ENCODE data around the gene GPR151.

GPR151 gene

GRCh38 chr5:146521403-146522106 lies 5.6 kb upstream of the GPR151 start:
- H3K4me3 ChIP-seq (ENCODE audit: low read depth, low read length): no peak overlapping the region
- DNase-seq (ENCODE audit: low read depth): no peak
- no peak for TF ChIP-seq CTCF (IDR thresholded peaks at IDR 0.05; ENCODE audit: control insufficient read depth, extremely low read depth, insufficient read depth)

- DNase-seq (ENCODE audit: low read depth): no peak
- no peak overlapping the region for H3K4me3 ChIP-seq (ENCODE audit: low read depth, low read length)
- TF ChIP-seq CTCF (IDR thresholded peaks at IDR 0.05; ENCODE audit: control insufficient read depth, extremely low read depth, insufficient read depth): no peak
Observed at GRCh38 chr5:146520731-146521130, 4.7 kb upstream of the GPR151 start.

DNA sequence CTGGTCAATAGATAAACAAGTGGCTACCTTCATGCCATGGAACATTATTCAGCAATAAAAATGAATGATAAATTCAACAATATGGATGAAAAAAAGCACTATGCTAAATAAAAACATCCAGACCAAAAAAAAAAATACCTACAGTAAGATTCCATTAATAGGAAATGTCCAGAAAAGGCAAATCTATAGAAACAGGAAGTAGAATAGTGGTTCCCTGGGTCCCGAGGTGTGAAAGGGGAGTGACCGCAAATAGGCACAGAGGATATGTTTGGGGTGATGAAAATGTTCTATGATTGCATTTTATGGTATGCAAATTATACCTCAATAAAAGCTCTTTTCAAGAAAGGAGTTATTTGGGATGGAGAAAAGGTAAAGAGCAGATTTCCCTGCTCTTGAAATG lies 3.6 kb upstream of the GPR151 start:
- DNase-seq (ENCODE audit: low read depth): no peak
- no peak for TF ChIP-seq CTCF (IDR thresholded peaks at IDR 0.05; ENCODE audit: control insufficient read depth, extremely low read depth, insufficient read depth)
- H3K4me3 ChIP-seq (ENCODE audit: low read depth, low read length): no peak overlapping the region

GRCh38 chr5:146515473-146516150 lies 378 bp downstream of the GPR151 start:
- no peak overlapping the region for H3K4me3 ChIP-seq (ENCODE audit: low read depth, low read length)
- no peak for TF ChIP-seq CTCF (IDR thresholded peaks at IDR 0.05; ENCODE audit: control insufficient read depth, extremely low read depth, insufficient read depth)
- no peak for DNase-seq (ENCODE audit: low read depth)

GRCh38 chr5:146514575-146514974 lies 1.4 kb downstream of the GPR151 start:
- TF ChIP-seq CTCF (IDR thresholded peaks at IDR 0.05; ENCODE audit: control insufficient read depth, extremely low read depth, insufficient read depth): no peak

DNA sequence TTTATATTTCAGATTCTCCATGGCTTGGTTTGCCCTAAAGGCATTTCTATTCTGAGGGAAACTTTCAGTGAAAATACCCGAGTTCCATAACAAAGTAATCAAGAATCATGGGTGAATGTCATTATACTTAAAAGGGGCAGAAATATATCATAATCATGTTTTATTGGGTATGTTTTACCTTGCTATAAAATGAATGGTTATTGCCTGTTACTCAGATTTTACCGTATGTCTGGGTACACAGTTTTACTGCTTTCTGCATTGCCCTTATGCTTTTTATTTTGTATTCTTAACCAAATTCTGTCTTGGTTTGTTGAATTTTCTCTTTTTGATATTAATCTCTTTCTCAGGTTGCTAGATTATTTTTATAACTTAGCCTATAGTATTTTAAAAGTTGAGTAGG lies 2.5 kb downstream of the GPR151 start:
- no peak overlapping the region for H3K4me3 ChIP-seq (ENCODE audit: low read depth, low read length)
- DNase-seq (ENCODE audit: low read depth): no peak
- no peak for TF ChIP-seq CTCF (IDR thresholded peaks at IDR 0.05; ENCODE audit: control insufficient read depth, extremely low read depth, insufficient read depth)

More at GRCh38 chr5:146514575-146514974, 1.4 kb downstream of the GPR151 start:
- no peak overlapping the region for H3K4me3 ChIP-seq (ENCODE audit: low read depth, low read length)
- DNase-seq (ENCODE audit: low read depth): no peak

Data from LNCaP clone FGC (cell line).